HepG2 (cell line): ENCODE measurements around the gene CTNNAL1. TPM values are rescaled to one million over a fixed set of nuclear protein-coding genes. Genes with fewer than 3 reads are reported as not detected.

Experiments used
- ARNT ChIP-seq: fragments of 450-650 bp; IDR thresholded peaks from 2 replicates; pipeline ENCODE4 v1.6.1; 2017
- ARNTL ChIP-seq: sonication (generic); formaldehyde crosslinking; IDR thresholded peaks from 2 replicates; pipeline ENCODE4 v1.4.0; 2020; ENCODE audit warnings: mild to moderate bottlenecking, missing genetic modification reagents
- HMG20A ChIP-seq: IDR thresholded peaks from 2 replicates; pipeline ENCODE4 v1.6.1; 2016; ENCODE audit warnings: borderline replicate concordance
- HNRNPL ChIP-seq: fragments of 200-400 bp; formaldehyde crosslinking; IDR thresholded peaks from 2 replicates; pipeline ENCODE4 v1.6.1; 2017; ENCODE audit warnings: mild to moderate bottlenecking, low read depth, low read length
- NFIC ChIP-seq: IDR thresholded peaks from 2 replicates; pipeline ENCODE4 v1.6.1; 2012; ENCODE audit warnings: mild to moderate bottlenecking, low read length, inconsistent platforms
- NFKBIZ ChIP-seq: IDR thresholded peaks from 2 replicates; pipeline ENCODE4 v1.6.1; 2018; ENCODE audit warnings: missing genetic modification reagents, missing compliant biosample characterization
- NR2F6 ChIP-seq, 2 experiments: IDR thresholded peaks; 2 replicates each; pipeline ENCODE4 v1.6.1; 2016; ENCODE audit warnings: antibody characterized with exemption in 1 of 2, mild to moderate bottlenecking in 1 of 2
- PAF1 ChIP-seq: IDR thresholded peaks from 2 replicates; pipeline ENCODE4 v1.6.1; 2016; ENCODE audit warnings: missing genetic modification reagents, missing compliant biosample characterization
- PAWR ChIP-seq: sonication (generic); formaldehyde crosslinking; IDR thresholded peaks from 2 replicates; pipeline ENCODE4 v1.4.0; 2020; ENCODE audit warnings: missing genetic modification reagents, mild to moderate bottlenecking, borderline replicate concordance
- PCBP1 ChIP-seq: fragments of 200-400 bp; formaldehyde crosslinking; IDR thresholded peaks from 2 replicates; pipeline ENCODE4 v1.6.1; 2017; ENCODE audit warnings: mild to moderate bottlenecking, low read depth, low read length, borderline replicate concordance
- SIX4 ChIP-seq: sonication (generic); formaldehyde crosslinking; IDR thresholded peaks from 2 replicates; pipeline ENCODE4 v1.4.0; 2020; ENCODE audit warnings: missing genetic modification reagents
- SP4 ChIP-seq: sonication (generic); formaldehyde crosslinking; IDR thresholded peaks from 2 replicates; pipeline ENCODE4 v1.8.1; 2023; ENCODE audit warnings: mild to moderate bottlenecking, missing genetic modification reagents
- ZC3H13 ChIP-seq: sonication (generic); formaldehyde crosslinking; IDR thresholded peaks from 2 replicates; pipeline ENCODE4 v1.8.1; 2023; ENCODE audit warnings: mild to moderate bottlenecking, missing genetic modification reagents, moderate library complexity
- ZKSCAN8 ChIP-seq: IDR thresholded peaks from 2 replicates; pipeline ENCODE4 v1.6.1; 2016; ENCODE audit warnings: borderline replicate concordance, missing genetic modification reagents, missing compliant biosample characterization
- ZNF441 ChIP-seq: sonication (generic); formaldehyde crosslinking; IDR thresholded peaks from 2 replicates; pipeline ENCODE4 v1.7.0; 2021; ENCODE audit warnings: missing genetic modification reagents, borderline replicate concordance
- ZNF724P ChIP-seq: sonication (generic); formaldehyde crosslinking; IDR thresholded peaks from 2 replicates; pipeline ENCODE4 v1.8.0; 2022; ENCODE audit warnings: missing genetic modification reagents, borderline replicate concordance
- polyA plus RNA-seq, 8 experiments: library from polyadenylated mRNA; depleted of rRNA in 3 of 8; stranded (reverse) in 7 of 8; unstranded in 1 of 8; fragments of >200 nt; fragmentation: Illumina TruSeq in 4 of 8; extraction: Trizol in 4 of 8; gene quantifications; 2 replicates each; pipeline versions ENCODE4 v1.2.1 to v1.2.3, GENCODE V29; 2011 to 2016; ENCODE audit warnings: low read depth in 4 of 8, missing spikeins in 1 of 8, mixed read lengths in 1 of 8; ENCODE audit not compliant: insufficient read depth in 1 of 8
- total RNA-seq, 5 experiments: library from RNA; depleted of rRNA; stranded (reverse); fragments of >200 nt; fragmentation: Illumina TruSeq; extraction: Trizol; gene quantifications; 2 replicates each; pipeline ENCODE4 v1.2.3, GENCODE V29; 2016; ENCODE audit warnings: low read depth in 1 of 5
- TF ChIP-seq, protein P1 (sequence below): sonication (generic); formaldehyde crosslinking; conservative IDR thresholded peaks from 2 replicates; pipeline ENCODE4 v1.8.1; 2023; ENCODE audit warnings: missing genetic modification reagents
- TF ChIP-seq, protein P2 (sequence below): sonication (generic); formaldehyde crosslinking; IDR thresholded peaks from 2 replicates; pipeline ENCODE4 v1.4.0; 2020; ENCODE audit warnings: mild to moderate bottlenecking, low read depth, missing genetic modification reagents
- TF ChIP-seq, protein P3 (sequence below): sonication (generic); formaldehyde crosslinking; IDR thresholded peaks from 2 replicates; pipeline ENCODE4 v1.5.1; 2020; ENCODE audit warnings: mild to moderate bottlenecking, missing genetic modification reagents, moderate library complexity
- TF ChIP-seq, protein P4 (sequence below): IDR thresholded peaks from 2 replicates; pipeline ENCODE4 v1.6.1; 2012; ENCODE audit warnings: low read depth, low read length, improper control_type of control experiment

The CTNNAL1 gene
- total and polyA plus RNA-seq, 2 of the 13 experiments (the other 11 are each of a cell fraction or from before 2014, with no cell fraction given) = 32.0 to 162 TPM

DNA sequence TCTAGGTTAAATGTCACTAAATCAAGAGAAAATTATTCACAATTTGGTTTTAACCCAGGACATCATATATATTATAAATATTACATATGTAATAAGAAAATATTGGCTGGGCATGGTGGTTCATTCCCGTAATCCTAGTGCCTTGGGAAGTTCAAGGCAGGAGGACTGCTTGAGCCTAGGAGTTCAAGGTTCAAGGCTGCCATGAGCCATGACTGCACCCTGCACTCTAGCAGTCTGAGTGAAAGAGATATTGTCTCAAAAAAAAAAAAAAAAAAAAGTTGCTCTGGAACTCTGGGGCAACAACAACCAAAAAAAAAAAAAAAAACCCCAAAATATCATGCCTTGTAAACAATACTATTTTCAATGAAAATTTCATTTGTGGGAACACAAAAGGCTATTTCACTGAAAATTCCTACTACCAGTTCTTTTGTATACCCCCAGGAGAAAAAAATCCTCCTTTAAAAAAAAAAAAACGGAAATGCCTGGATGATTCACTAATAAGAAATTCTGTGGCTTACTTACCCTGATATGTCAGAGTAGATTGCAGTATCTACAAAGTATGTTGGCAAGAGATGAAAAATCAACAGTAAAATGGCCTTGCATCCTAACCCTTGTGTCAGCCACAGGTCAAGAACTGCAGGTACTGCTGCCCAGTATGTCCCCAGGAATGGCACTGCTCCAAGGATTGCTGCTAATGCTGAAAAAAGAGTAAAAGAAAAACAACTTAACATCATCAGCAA lies 22.6 kb upstream of the CTNNAL1 start (continued):
- TF ChIP-seq HNRNPL (no peak), ZC3H13 (CRISPR knock-in tag) (no peak), SIX4 (no peak), PCBP1 (no peak), PAF1 (CRISPR knock-in tag) (no peak), ARNT (no peak), ARNTL (no peak), ZNF441 (no peak), SP4 (CRISPR knock-in tag) (no peak), HMG20A (CRISPR knock-in tag) (peak; percentile 47; the same call in 1 of the 2 replicates), PAWR (no peak), NFIC (peak; percentile 51; the same call in 1 of the 2 replicates), NFKBIZ (CRISPR knock-in tag) (no peak), ZNF724P (CRISPR knock-in tag) (no peak), NR2F6 (IDR thresholded peaks at IDR 0.05) (peak; percentile 47; the same call in 1 of the 2 replicates), NR2F6 (CRISPR knock-in tag; IDR thresholded peaks at IDR 0.05) (peak; percentile 77), ZKSCAN8 (no peak)
- TF ChIP-seq, protein P1, sequence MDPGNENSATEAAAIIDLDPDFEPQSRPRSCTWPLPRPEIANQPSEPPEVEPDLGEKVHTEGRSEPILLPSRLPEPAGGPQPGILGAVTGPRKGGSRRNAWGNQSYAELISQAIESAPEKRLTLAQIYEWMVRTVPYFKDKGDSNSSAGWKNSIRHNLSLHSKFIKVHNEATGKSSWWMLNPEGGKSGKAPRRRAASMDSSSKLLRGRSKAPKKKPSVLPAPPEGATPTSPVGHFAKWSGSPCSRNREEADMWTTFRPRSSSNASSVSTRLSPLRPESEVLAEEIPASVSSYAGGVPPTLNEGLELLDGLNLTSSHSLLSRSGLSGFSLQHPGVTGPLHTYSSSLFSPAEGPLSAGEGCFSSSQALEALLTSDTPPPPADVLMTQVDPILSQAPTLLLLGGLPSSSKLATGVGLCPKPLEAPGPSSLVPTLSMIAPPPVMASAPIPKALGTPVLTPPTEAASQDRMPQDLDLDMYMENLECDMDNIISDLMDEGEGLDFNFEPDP = no peak
- TF ChIP-seq, protein P2, sequence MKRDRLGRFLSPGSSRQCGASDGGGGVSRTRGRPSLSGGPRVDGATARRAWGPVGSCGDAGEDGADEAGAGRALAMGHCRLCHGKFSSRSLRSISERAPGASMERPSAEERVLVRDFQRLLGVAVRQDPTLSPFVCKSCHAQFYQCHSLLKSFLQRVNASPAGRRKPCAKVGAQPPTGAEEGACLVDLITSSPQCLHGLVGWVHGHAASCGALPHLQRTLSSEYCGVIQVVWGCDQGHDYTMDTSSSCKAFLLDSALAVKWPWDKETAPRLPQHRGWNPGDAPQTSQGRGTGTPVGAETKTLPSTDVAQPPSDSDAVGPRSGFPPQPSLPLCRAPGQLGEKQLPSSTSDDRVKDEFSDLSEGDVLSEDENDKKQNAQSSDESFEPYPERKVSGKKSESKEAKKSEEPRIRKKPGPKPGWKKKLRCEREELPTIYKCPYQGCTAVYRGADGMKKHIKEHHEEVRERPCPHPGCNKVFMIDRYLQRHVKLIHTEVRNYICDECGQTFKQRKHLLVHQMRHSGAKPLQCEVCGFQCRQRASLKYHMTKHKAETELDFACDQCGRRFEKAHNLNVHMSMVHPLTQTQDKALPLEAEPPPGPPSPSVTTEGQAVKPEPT (CRISPR knock-in tag) = no peak
- TF ChIP-seq, protein P3, sequence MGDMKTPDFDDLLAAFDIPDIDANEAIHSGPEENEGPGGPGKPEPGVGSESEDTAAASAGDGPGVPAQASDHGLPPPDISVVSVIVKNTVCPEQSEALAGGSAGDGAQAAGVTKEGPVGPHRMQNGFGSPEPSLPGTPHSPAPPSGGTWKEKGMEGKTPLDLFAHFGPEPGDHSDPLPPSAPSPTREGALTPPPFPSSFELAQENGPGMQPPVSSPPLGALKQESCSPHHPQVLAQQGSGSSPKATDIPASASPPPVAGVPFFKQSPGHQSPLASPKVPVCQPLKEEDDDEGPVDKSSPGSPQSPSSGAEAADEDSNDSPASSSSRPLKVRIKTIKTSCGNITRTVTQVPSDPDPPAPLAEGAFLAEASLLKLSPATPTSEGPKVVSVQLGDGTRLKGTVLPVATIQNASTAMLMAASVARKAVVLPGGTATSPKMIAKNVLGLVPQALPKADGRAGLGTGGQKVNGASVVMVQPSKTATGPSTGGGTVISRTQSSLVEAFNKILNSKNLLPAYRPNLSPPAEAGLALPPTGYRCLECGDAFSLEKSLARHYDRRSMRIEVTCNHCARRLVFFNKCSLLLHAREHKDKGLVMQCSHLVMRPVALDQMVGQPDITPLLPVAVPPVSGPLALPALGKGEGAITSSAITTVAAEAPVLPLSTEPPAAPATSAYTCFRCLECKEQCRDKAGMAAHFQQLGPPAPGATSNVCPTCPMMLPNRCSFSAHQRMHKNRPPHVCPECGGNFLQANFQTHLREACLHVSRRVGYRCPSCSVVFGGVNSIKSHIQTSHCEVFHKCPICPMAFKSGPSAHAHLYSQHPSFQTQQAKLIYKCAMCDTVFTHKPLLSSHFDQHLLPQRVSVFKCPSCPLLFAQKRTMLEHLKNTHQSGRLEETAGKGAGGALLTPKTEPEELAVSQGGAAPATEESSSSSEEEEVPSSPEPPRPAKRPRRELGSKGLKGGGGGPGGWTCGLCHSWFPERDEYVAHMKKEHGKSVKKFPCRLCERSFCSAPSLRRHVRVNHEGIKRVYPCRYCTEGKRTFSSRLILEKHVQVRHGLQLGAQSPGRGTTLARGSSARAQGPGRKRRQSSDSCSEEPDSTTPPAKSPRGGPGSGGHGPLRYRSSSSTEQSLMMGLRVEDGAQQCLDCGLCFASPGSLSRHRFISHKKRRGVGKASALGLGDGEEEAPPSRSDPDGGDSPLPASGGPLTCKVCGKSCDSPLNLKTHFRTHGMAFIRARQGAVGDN (CRISPR knock-in tag) = no peak
- TF ChIP-seq, protein P4, sequence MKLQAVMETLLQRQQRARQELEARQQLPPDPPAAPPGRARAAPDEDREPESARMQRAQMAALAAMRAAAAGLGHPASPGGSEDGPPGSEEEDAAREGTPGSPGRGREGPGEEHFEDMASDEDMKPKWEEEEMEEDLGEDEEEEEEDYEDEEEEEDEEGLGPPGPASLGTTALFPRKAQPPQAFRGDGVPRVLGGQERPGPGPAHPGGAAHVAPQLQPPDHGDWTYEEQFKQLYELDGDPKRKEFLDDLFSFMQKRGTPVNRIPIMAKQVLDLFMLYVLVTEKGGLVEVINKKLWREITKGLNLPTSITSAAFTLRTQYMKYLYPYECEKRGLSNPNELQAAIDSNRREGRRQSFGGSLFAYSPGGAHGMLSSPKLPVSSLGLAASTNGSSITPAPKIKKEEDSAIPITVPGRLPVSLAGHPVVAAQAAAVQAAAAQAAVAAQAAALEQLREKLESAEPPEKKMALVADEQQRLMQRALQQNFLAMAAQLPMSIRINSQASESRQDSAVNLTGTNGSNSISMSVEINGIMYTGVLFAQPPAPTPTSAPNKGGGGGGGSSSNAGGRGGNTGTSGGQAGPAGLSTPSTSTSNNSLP = peak; percentile 51; the same call in 1 of the 2 replicates
